Retinal pigment epithelial cell (primary cell): Measurements from ENCODE around the gene ANKRD37.

Experiments used
- DNase-seq: peaks from one replicate; pipeline ENCODE4 v3.0.0-alpha.2; 2010; ENCODE audit warnings: low read depth
- H3K4me3 ChIP-seq: 2 replicates; pipeline ENCODE4 v1.5.1; 2011; ENCODE audit warnings: mild to moderate bottlenecking, low read length, control low read depth, moderate library complexity
- TF ChIP-seq, protein P1 (sequence below): conservative IDR thresholded peaks from 2 replicates; pipeline ENCODE4 v1.5.1; 2011; ENCODE audit warnings: low read depth, low read length, control low read depth, inconsistent platforms

The ANKRD37 gene

DNA sequence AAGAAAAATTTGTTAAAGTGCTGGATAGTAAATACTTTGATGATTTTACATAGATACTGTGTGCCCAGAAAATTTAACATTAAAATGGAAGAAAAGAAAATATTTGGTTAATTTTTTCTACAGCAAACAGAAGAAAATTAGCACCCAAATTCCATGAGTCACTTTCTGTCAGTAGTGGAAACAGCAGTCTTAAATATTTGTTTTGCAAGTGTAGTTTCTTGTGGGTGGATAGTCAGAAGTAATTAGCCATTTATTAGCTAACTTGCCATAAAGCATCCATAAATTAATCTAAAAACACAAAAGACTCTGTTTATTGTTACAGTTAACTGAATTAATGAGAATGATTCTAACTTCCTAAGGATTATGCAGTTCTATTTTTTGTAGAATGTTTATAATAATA is 38.8 kb downstream of the ANKRD37 start:
- DNase-seq, result no peak
- TF ChIP-seq, protein P1, sequence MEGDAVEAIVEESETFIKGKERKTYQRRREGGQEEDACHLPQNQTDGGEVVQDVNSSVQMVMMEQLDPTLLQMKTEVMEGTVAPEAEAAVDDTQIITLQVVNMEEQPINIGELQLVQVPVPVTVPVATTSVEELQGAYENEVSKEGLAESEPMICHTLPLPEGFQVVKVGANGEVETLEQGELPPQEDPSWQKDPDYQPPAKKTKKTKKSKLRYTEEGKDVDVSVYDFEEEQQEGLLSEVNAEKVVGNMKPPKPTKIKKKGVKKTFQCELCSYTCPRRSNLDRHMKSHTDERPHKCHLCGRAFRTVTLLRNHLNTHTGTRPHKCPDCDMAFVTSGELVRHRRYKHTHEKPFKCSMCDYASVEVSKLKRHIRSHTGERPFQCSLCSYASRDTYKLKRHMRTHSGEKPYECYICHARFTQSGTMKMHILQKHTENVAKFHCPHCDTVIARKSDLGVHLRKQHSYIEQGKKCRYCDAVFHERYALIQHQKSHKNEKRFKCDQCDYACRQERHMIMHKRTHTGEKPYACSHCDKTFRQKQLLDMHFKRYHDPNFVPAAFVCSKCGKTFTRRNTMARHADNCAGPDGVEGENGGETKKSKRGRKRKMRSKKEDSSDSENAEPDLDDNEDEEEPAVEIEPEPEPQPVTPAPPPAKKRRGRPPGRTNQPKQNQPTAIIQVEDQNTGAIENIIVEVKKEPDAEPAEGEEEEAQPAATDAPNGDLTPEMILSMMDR, result no peak
- H3K4me3 ChIP-seq, result no peak overlapping the region

- no peak for DNase-seq
- no peak overlapping the region for H3K4me3 ChIP-seq
- TF ChIP-seq, protein P1, result no peak
Observed at GRCh38 chr4:185437809-185438208, 41.2 kb downstream of the ANKRD37 start.

DNA sequence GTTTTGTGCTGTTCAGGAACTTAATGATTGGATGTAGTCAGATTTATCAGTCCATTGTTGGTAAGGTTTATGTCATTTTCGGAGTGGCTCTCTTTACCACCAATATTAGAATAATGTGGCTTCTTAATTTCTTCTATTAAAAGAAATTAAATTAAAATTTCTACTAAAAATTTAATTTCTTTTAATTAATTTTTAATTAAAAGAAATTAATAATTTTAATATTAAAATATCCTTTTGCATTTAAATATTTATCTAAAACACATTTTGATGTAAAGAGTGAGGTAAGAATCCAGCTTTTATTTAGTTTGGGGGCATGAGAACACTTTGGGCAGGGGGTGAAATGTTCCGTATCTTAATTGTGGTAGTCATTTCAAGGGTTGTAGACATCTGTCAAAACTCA is 44.8 kb downstream of the ANKRD37 start:
- H3K4me3 ChIP-seq, result no peak overlapping the region
- DNase-seq, result no peak
- TF ChIP-seq, protein P1, result no peak

DNA sequence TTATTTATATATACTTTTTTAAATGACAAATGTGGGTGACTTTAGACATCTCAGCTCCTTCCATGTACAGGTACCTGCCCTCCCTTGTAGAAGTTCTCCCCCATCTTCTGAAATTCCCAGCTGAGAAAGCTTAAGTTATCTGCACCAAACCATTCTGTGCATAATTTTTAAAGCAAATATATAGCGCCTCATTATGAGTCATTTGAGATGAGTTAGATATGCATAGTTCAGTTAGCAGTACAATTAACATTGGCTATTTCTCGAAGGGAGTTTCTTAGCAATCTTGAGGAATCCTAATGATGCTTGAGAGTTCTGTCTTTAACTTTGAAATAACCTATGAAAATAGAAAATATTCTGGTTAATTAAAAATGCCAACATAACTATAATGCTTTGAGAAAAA is 48.6 kb downstream of the ANKRD37 start:
- TF ChIP-seq, protein P1, result no peak
- DNase-seq, result no peak
- H3K4me3 ChIP-seq, result no peak overlapping the region
